Peyer's patch (tissue), 4 donors: Measurements from ENCODE around the gene PM20D1.
"Not testable (repeated sequence)": the region's sequence is repeated elsewhere in the genome, so short reads cannot be mapped to it uniquely, and the experiment has no call there.

Source experiments
- CTCF ChIP-seq, 6 experiments: fragments of 450-650 bp in 4 of 6; fragments of 200-600 bp in 2 of 6; sonication (generic) in 1 of 6; IDR thresholded peaks; one replicate each; pipeline ENCODE4 v1.5.1; 2017 to 2019; ENCODE audit warnings: antibody characterized with exemption in 6 of 6, mild to moderate bottlenecking in 3 of 6, moderate library complexity in 1 of 6
- POLR2A ChIP-seq, 2 donors: fragments of 450-650 bp; IDR thresholded peaks; one replicate each; pipeline ENCODE4 v1.5.1; 2017; ENCODE audit warnings: antibody characterized with exemption in 2 of 2, mild to moderate bottlenecking in 2 of 2, moderate library complexity in 2 of 2

- not testable (repeated sequence) for TF ChIP-seq CTCF, POLR2A (IDR thresholded peaks at IDR 0.05)
Observed at GRCh38 chr1:205892175-205892574, 42.2 kb upstream of the PM20D1 start.
